ENCODE measurements around the gene CSNK2B. TPM values are rescaled to one million over a fixed set of nuclear protein-coding genes. Genes with fewer than 3 reads are reported as not detected.

The CSNK2B gene
- total RNA-seq, 2 donors from 2014 or later: 155 to 171 TPM

- Histone ChIP-seq H3K27me3 (ENCODE audit: control insufficient read depth, insufficient read depth, low read length, poor library complexity, severe bottlenecking) (no peaks in the 10 kb centered on the region), H3K36me3 (ENCODE audit: control insufficient read depth, insufficient read depth, low read length) (peaks cover 76% of the 10 kb centered on the region), H3K27ac (ENCODE audit: low read depth, low read length) (no peak overlapping the region), H3K4me3 (ENCODE audit: low read length) (no peak overlapping the region), H3K9ac (ENCODE audit: extremely low read depth, low read length, poor library complexity, severe bottlenecking) (no peak overlapping the region), H3K9me3 (ENCODE audit: control insufficient read depth, low read length) (no peaks in the 10 kb centered on the region), H3K4me1 (ENCODE audit: control insufficient read depth, insufficient read depth, low read length) (peaks cover 13% of the 10 kb centered on the region)
- Mint-ChIP-seq H3K9me3 (no peaks in the 10 kb centered on the region), H3K4me3 (no peak overlapping the region), H3K27ac (peak overlapping the region; percentile 83), H3K36me3 (ENCODE audit: low read depth) (peaks cover 68% of the 10 kb centered on the region), H3K4me1 (peaks cover 15% of the 10 kb centered on the region), H3K27me3 (ENCODE audit: insufficient read depth) (no peaks in the 10 kb centered on the region)
- 93 to 100% methylated on average over 3 to 5 of the region's 6 CpGs for WGBS, 2 experiments (ENCODE audit: insufficient coverage in 1 of 2, insufficient read length in 1 of 2)
- no peak for DNase-seq
- TF ChIP-seq, protein P1, sequence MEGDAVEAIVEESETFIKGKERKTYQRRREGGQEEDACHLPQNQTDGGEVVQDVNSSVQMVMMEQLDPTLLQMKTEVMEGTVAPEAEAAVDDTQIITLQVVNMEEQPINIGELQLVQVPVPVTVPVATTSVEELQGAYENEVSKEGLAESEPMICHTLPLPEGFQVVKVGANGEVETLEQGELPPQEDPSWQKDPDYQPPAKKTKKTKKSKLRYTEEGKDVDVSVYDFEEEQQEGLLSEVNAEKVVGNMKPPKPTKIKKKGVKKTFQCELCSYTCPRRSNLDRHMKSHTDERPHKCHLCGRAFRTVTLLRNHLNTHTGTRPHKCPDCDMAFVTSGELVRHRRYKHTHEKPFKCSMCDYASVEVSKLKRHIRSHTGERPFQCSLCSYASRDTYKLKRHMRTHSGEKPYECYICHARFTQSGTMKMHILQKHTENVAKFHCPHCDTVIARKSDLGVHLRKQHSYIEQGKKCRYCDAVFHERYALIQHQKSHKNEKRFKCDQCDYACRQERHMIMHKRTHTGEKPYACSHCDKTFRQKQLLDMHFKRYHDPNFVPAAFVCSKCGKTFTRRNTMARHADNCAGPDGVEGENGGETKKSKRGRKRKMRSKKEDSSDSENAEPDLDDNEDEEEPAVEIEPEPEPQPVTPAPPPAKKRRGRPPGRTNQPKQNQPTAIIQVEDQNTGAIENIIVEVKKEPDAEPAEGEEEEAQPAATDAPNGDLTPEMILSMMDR (conservative IDR thresholded peaks at IDR 0.05): no peak
Observed at GRCh38 chr6:31691078-31691463, 25.2 kb downstream of the CSNK2B start.

DNA sequence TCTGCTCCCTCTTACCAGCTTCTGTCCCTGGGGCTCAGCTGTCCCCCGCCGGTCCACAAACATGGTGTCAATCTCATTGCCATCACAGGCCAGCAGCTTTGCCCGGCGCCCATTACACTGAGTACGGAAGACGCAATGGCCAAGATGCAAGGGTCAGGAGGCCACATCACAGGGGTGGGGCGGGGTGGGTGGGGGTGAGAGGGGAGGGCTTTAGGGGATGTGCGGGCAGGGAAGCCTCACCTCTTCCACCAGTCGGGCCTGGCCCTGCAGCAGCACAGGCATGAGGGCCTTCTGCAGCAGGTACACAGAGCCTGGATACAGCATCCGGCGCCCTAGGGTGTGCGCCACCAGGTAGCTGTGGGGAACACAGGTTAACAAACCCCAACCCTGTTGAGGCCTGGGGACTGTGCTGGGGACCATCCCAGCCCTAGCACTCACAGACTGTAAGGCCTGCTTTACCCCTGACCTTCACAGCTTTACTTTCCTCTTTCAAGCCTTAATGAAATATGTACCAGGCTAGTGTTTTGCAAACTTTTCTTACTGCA is 25.8 kb downstream of the CSNK2B start:
- H3K36me3 Mint-ChIP-seq (ENCODE audit: low read depth): peaks cover 68% of the 10 kb centered on the region

GRCh38 chr6:31692353-31692752 is 26.5 kb downstream of the CSNK2B start:
- H3K4me1 ChIP-seq (ENCODE audit: control insufficient read depth, insufficient read depth, low read length): peaks cover 13% of the 10 kb centered on the region
- H3K4me3 ChIP-seq (ENCODE audit: low read length): no peak overlapping the region
- Mint-ChIP-seq H3K27me3 (ENCODE audit: insufficient read depth) (no peaks in the 10 kb centered on the region), H3K4me1 (peaks cover 15% of the 10 kb centered on the region), H3K9me3 (no peaks in the 10 kb centered on the region), H3K27ac (no peak overlapping the region), H3K36me3 (ENCODE audit: low read depth) (peaks cover 69% of the 10 kb centered on the region), H3K4me3 (no peak overlapping the region)
- H3K27ac ChIP-seq (ENCODE audit: low read depth, low read length): no peak overlapping the region
- no peak for DNase-seq
- H3K27me3 ChIP-seq (ENCODE audit: control insufficient read depth, insufficient read depth, low read length, poor library complexity, severe bottlenecking): no peaks in the 10 kb centered on the region
- H3K9ac ChIP-seq (ENCODE audit: extremely low read depth, low read length, poor library complexity, severe bottlenecking): no peak overlapping the region
- H3K9me3 ChIP-seq (ENCODE audit: control insufficient read depth, low read length): no peaks in the 10 kb centered on the region
- peaks cover 70% of the 10 kb centered on the region for H3K36me3 ChIP-seq (ENCODE audit: control insufficient read depth, insufficient read depth, low read length)
- 95 to 98% methylated on average over 3 to 4 of the region's 4 CpGs for WGBS, 2 experiments (ENCODE audit: insufficient coverage in 1 of 2, insufficient read length in 1 of 2)
- TF ChIP-seq, protein P1 (conservative IDR thresholded peaks at IDR 0.05): no peak

More for the DNA sequence above, 25.8 kb downstream of the CSNK2B start:
- Histone ChIP-seq H3K4me1 (ENCODE audit: control insufficient read depth, insufficient read depth, low read length) (peaks cover 13% of the 10 kb centered on the region), H3K27ac (ENCODE audit: low read depth, low read length) (no peak overlapping the region), H3K9ac (ENCODE audit: extremely low read depth, low read length, poor library complexity, severe bottlenecking) (no peak overlapping the region), H3K27me3 (ENCODE audit: control insufficient read depth, insufficient read depth, low read length, poor library complexity, severe bottlenecking) (no peaks in the 10 kb centered on the region), H3K4me3 (ENCODE audit: low read length) (no peak overlapping the region), H3K9me3 (ENCODE audit: control insufficient read depth, low read length) (no peaks in the 10 kb centered on the region), H3K36me3 (ENCODE audit: control insufficient read depth, insufficient read depth, low read length) (peaks cover 74% of the 10 kb centered on the region)
- no peak overlapping the region for H3K4me3 Mint-ChIP-seq
- DNase-seq: no peak
- no peaks in the 10 kb centered on the region for H3K27me3 Mint-ChIP-seq (ENCODE audit: insufficient read depth)
- TF ChIP-seq, protein P1 (conservative IDR thresholded peaks at IDR 0.05): no peak
- 97 to 100% methylated on average over 4 to 12 of the region's 12 CpGs for WGBS, 2 experiments (ENCODE audit: insufficient coverage in 1 of 2, insufficient read length in 1 of 2)
- H3K4me1 Mint-ChIP-seq: peaks cover 15% of the 10 kb centered on the region
- H3K27ac Mint-ChIP-seq: peak overlapping the region; percentile 55
- no peaks in the 10 kb centered on the region for H3K9me3 Mint-ChIP-seq

All from endodermal cell (in vitro differentiated cells).